ENCODE results near the gene ARHGAP45. TPM values are rescaled to one million over a fixed set of nuclear protein-coding genes. Genes with fewer than 3 reads are reported as not detected.

The ARHGAP45 gene
- total and polyA plus RNA-seq, 4 donors, result 5.1 to 17.4 (median 12.1) TPM

DNA sequence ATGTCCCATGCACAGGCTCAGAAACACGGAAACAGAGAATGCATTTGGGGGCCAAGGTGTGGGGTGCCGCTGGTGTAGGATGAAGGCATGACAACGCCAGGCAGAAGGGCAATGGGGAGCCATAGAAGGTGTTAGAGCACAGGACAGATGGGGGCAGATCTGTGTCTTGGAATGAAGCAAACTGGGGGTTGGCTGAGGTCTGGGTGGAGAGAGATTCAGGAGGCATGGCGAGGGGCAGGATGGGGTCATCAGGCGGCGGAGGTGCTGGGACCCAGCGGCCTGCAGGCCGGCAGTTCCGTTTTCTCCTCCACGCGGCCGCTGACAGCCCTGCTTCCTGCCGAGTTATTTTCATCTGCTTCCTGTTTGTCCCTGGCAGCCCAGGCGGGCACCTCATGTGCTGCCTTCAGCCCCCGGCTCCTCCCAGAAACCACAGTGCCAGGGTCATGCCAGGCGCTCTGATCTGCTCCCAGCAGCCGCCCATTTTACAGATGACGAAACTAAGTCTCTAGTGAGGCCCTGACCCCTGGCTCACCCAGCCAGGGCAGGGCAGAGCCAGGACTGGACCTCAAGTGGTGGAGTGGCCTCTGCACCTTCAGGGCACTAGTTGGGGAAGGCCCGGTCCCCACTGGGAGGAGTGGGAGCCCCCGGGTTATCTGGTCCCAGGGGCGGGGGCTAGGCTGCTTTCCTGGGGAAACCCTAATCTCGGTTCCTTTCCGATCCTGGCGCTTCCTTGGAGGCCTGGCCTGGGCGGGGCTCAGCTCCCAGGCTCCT, 2.2 kb downstream of the ARHGAP45 start:
- H3K4me3 ChIP-seq (ENCODE audit: low read depth, low read length), result no peak overlapping the region
- peaks cover 79% of the 10 kb centered on the region for H3K27me3 ChIP-seq (ENCODE audit: control insufficient read depth, insufficient read depth, low read length)
- WGBS (ENCODE audit: insufficient coverage), result 65% methylated on average over 25 of the region's 25 CpGs
- no peaks in the 10 kb centered on the region for H3K9me3 ChIP-seq (ENCODE audit: control insufficient read depth, insufficient read depth, low read length)
- peaks cover 2% of the 10 kb centered on the region for H3K36me3 ChIP-seq (ENCODE audit: control insufficient read depth, insufficient read depth, low read length)
- no peak overlapping the region for H3K27ac ChIP-seq (ENCODE audit: low read depth, low read length)
- DNase-seq (ENCODE audit: low read depth in 4 of 6, low spot score in 6 of 6), result no peak
- H3K4me1 ChIP-seq (ENCODE audit: control insufficient read depth, insufficient read depth, low read length), result peaks cover 36% of the 10 kb centered on the region

GRCh38 chr19:1070576-1070930, 3.6 kb downstream of the ARHGAP45 start:
- H3K4me1 ChIP-seq (ENCODE audit: control insufficient read depth, insufficient read depth, low read length), result peaks cover 27% of the 10 kb centered on the region
- H3K27ac ChIP-seq (ENCODE audit: low read depth, low read length), result no peak overlapping the region
- no peak overlapping the region for H3K4me3 ChIP-seq (ENCODE audit: low read depth, low read length)
- WGBS (ENCODE audit: insufficient coverage), result 5% methylated on average over 21 of the region's 21 CpGs
- peaks cover 67% of the 10 kb centered on the region for H3K27me3 ChIP-seq (ENCODE audit: control insufficient read depth, insufficient read depth, low read length)
- H3K9me3 ChIP-seq (ENCODE audit: control insufficient read depth, insufficient read depth, low read length), result no peaks in the 10 kb centered on the region
- DNase-seq (ENCODE audit: low read depth in 4 of 6, low spot score in 6 of 6), result no peak
- peaks cover 2% of the 10 kb centered on the region for H3K36me3 ChIP-seq (ENCODE audit: control insufficient read depth, insufficient read depth, low read length)

DNA sequence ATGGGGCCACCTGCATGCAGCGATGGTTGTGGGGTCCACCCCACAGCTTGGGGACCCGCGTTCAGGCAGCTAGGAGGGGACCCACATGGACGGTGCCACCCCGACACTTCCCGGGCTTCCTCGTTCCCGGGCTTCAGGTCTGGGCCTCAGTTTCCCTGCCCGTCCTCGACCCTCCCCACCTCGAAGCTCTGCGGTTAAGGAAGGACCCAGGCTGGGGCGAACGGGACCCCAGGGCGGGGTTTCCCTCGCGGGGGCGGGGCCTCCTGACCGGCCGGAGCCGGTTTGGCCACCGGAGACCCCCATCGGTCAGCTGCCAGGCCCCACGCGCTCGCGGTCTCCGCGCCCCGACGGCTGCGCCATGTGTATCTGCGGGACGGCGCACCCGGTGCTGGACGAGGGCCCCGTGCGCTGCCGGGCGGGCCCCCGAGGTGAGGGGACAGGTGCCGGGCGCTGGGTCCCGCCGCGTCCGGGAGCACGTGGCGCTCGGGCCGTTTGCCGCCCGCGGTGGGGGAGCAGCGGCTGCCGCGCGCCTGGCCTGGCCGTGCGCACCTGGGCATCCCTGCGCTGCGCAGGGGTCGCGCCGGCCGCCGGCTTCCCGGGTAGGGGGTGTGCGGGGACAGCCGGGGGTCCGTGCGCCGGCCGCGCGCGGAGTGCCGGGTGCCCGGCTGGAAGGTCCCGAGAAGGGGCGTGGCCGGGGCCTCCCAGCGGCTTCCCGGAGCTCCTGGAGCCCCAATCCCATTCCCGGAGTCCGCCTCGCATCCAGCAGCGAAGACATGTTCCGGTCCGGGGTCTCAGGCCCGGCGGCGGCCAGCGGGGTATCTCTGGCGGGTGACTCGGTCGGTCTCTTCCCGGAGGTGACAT, 4.2 kb downstream of the ARHGAP45 start:
- H3K27ac ChIP-seq (ENCODE audit: low read depth, low read length), result no peak overlapping the region
- H3K9me3 ChIP-seq (ENCODE audit: control insufficient read depth, insufficient read depth, low read length), result no peaks in the 10 kb centered on the region
- 4% methylated on average over 99 of the region's 99 CpGs for WGBS (ENCODE audit: insufficient coverage)
- H3K4me3 ChIP-seq (ENCODE audit: low read depth, low read length), result no peak overlapping the region
- H3K4me1 ChIP-seq (ENCODE audit: control insufficient read depth, insufficient read depth, low read length), result peaks cover 27% of the 10 kb centered on the region
- peaks cover 61% of the 10 kb centered on the region for H3K27me3 ChIP-seq (ENCODE audit: control insufficient read depth, insufficient read depth, low read length)
- DNase-seq (ENCODE audit: low read depth in 4 of 6, low spot score in 6 of 6), result no peak
- H3K36me3 ChIP-seq (ENCODE audit: control insufficient read depth, insufficient read depth, low read length), result peaks cover 2% of the 10 kb centered on the region

DNA sequence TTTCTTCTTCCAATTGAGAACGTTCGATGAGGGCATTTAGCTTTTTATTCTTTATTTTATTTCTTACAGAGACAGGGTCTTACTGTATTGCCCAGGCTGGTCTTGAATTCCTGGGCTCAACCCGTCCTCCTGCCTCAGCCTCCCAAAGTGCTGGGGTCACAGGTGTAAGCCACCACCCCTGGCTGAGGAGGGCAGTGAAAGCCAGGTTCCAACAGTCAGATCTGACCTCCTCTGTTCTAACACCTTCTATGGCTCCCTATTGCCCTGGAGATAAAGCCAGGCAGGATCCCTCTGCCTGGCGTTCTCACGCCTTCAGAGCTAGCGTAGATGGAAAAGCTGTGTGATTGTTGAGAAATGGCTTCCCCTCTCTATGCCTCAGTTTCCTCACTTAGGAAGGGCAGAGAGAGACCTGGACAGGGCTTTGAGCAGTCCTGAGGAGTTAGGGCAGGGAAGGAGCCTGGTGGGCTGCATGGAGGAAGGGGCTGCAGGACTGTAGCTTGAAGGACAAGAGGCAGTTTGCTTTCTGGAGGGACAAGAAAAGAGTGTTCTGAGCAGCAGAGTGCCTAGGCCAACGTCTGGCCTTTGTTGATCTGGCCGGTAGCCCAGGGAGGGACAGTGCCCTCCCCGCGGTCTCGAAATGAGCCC, 5.5 kb downstream of the ARHGAP45 start:
- no peak for DNase-seq (ENCODE audit: low read depth in 4 of 6, low spot score in 6 of 6)
- Histone ChIP-seq H3K36me3 (ENCODE audit: control insufficient read depth, insufficient read depth, low read length) (peaks cover 2% of the 10 kb centered on the region), H3K4me1 (ENCODE audit: control insufficient read depth, insufficient read depth, low read length) (peaks cover 15% of the 10 kb centered on the region), H3K27me3 (ENCODE audit: control insufficient read depth, insufficient read depth, low read length) (peaks cover 48% of the 10 kb centered on the region), H3K9me3 (ENCODE audit: control insufficient read depth, insufficient read depth, low read length) (no peaks in the 10 kb centered on the region), H3K4me3 (ENCODE audit: low read depth, low read length) (no peak overlapping the region), H3K27ac (ENCODE audit: low read depth, low read length) (no peak overlapping the region)
- 90% methylated on average over 8 of the region's 11 CpGs for WGBS (ENCODE audit: insufficient coverage)

DNA sequence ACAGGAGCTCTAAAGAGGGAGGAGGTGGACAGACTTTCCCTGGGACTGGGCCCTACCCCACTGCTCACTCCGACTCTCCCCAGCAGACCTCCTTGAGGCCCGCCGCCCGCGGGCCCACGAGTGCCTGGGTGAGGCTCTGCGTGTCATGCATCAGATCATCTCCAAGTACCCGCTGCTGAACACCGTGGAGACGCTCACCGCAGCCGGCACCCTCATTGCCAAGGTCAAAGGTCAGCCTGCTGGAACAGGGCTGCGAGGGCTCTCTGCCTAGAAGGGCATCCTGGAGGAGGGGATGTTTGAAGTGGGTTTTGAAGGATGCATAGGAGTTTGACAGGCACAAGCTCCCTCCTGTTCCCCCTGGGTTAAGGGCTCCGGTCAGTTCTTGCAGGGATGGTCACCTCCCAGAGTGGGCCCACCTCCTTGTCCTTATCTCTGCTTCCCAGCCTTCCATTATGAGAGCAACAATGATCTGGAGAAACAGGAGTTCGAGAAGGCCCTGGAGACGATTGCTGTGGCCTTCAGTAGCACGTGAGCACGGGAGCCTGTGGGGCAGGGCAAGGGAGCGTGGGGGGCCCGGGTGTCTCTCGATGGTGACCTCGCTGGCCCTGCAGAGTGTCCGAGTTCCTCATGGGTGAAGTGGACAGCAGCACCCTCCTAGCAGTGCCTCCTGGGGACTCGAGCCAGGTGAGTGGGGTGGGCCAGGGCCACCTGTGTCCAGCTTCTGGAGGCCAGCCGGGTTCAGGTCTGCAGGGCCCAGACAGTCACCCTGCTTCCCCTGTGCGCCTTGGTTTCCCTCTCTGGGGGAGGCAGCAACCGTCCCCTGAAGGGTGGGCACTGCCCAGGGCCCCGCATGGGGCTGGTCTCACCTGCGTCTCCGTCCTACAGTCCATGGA, 6.3 kb downstream of the ARHGAP45 start:
- peaks cover 40% of the 10 kb centered on the region for H3K27me3 ChIP-seq (ENCODE audit: control insufficient read depth, insufficient read depth, low read length)
- no peaks in the 10 kb centered on the region for H3K9me3 ChIP-seq (ENCODE audit: control insufficient read depth, insufficient read depth, low read length)
- peaks cover 2% of the 10 kb centered on the region for H3K36me3 ChIP-seq (ENCODE audit: control insufficient read depth, insufficient read depth, low read length)
- H3K4me3 ChIP-seq (ENCODE audit: low read depth, low read length), result no peak overlapping the region
- no peak for DNase-seq (ENCODE audit: low read depth in 4 of 6, low spot score in 6 of 6)
- no peak overlapping the region for H3K27ac ChIP-seq (ENCODE audit: low read depth, low read length)
- H3K4me1 ChIP-seq (ENCODE audit: control insufficient read depth, insufficient read depth, low read length), result peaks cover 12% of the 10 kb centered on the region
- 90% methylated on average over 30 of the region's 30 CpGs for WGBS (ENCODE audit: insufficient coverage)

- DNase-seq (ENCODE audit: low read depth in 4 of 6, low spot score in 6 of 6), result no peak
- peaks cover 12% of the 10 kb centered on the region for H3K4me1 ChIP-seq (ENCODE audit: control insufficient read depth, insufficient read depth, low read length)
- no peaks in the 10 kb centered on the region for H3K9me3 ChIP-seq (ENCODE audit: control insufficient read depth, insufficient read depth, low read length)
- H3K36me3 ChIP-seq (ENCODE audit: control insufficient read depth, insufficient read depth, low read length), result peaks cover 2% of the 10 kb centered on the region
- H3K4me3 ChIP-seq (ENCODE audit: low read depth, low read length), result no peak overlapping the region
- peaks cover 33% of the 10 kb centered on the region for H3K27me3 ChIP-seq (ENCODE audit: control insufficient read depth, insufficient read depth, low read length)
- no peak overlapping the region for H3K27ac ChIP-seq (ENCODE audit: low read depth, low read length)
- WGBS (ENCODE audit: insufficient coverage), result 80% methylated on average over 25 of the region's 28 CpGs
Measured at GRCh38 chr19:1073956-1074517, 7.1 kb downstream of the ARHGAP45 start.

GRCh38 chr19:1074544-1075283, 7.7 kb downstream of the ARHGAP45 start:
- Histone ChIP-seq H3K36me3 (ENCODE audit: control insufficient read depth, insufficient read depth, low read length) (peaks cover 2% of the 10 kb centered on the region), H3K4me3 (ENCODE audit: low read depth, low read length) (no peak overlapping the region), H3K4me1 (ENCODE audit: control insufficient read depth, insufficient read depth, low read length) (peaks cover 12% of the 10 kb centered on the region), H3K9me3 (ENCODE audit: control insufficient read depth, insufficient read depth, low read length) (no peaks in the 10 kb centered on the region), H3K27me3 (ENCODE audit: control insufficient read depth, insufficient read depth, low read length) (peaks cover 26% of the 10 kb centered on the region), H3K27ac (ENCODE audit: low read depth, low read length) (no peak overlapping the region)
- DNase-seq (ENCODE audit: low read depth in 4 of 6, low spot score in 6 of 6), result peak in 1 of 6 donors; percentile 75
- WGBS (ENCODE audit: insufficient coverage), result 87% methylated on average over 45 of the region's 54 CpGs

GRCh38 chr19:1076046-1076386, 9.0 kb downstream of the ARHGAP45 start:
- H3K27ac ChIP-seq (ENCODE audit: low read depth, low read length), result no peak overlapping the region
- H3K4me3 ChIP-seq (ENCODE audit: low read depth, low read length), result no peak overlapping the region
- WGBS (ENCODE audit: insufficient coverage), result 95% methylated on average over 3 of the region's 4 CpGs
- no peak for DNase-seq (ENCODE audit: low read depth in 4 of 6, low spot score in 6 of 6)
- H3K27me3 ChIP-seq (ENCODE audit: control insufficient read depth, insufficient read depth, low read length), result peaks cover 14% of the 10 kb centered on the region
- no peaks in the 10 kb centered on the region for H3K9me3 ChIP-seq (ENCODE audit: control insufficient read depth, insufficient read depth, low read length)
- H3K36me3 ChIP-seq (ENCODE audit: control insufficient read depth, insufficient read depth, low read length), result peaks cover 12% of the 10 kb centered on the region
- H3K4me1 ChIP-seq (ENCODE audit: control insufficient read depth, insufficient read depth, low read length), result peaks cover 8% of the 10 kb centered on the region

Data from spinal cord (tissue), 10 donors.